ENCODE measurements around the gene DNAH17.

The DNAH17 gene

GRCh38 chr17:78417531-78417909, 159.7 kb downstream of the DNAH17 start:
- no peak overlapping the region for H3K4me3 ChIP-seq (ENCODE audit: low read depth, low read length)

GRCh38 chr17:78416791-78417530, 160.2 kb downstream of the DNAH17 start:
- no peak overlapping the region for H3K4me3 ChIP-seq (ENCODE audit: low read depth, low read length)

- H3K4me3 ChIP-seq (ENCODE audit: low read depth, low read length): no peak overlapping the region
Observed at GRCh38 chr17:78415821-78416711, 161.1 kb downstream of the DNAH17 start.

- no peak overlapping the region for H3K4me3 ChIP-seq (ENCODE audit: low read depth, low read length)
Observed at GRCh38 chr17:78414178-78415162, 162.7 kb downstream of the DNAH17 start.

GRCh38 chr17:78412403-78412802, 164.8 kb downstream of the DNAH17 start:
- H3K4me3 ChIP-seq (ENCODE audit: low read depth, low read length): no peak overlapping the region

- no peak overlapping the region for H3K4me3 ChIP-seq (ENCODE audit: low read depth, low read length)
Observed at GRCh38 chr17:78411241-78411857, 165.8 kb downstream of the DNAH17 start.

GRCh38 chr17:78409191-78409928, 167.8 kb downstream of the DNAH17 start:
- H3K4me3 ChIP-seq (ENCODE audit: low read depth, low read length): no peak overlapping the region

GRCh38 chr17:78408476-78409050, 168.6 kb downstream of the DNAH17 start:
- no peak overlapping the region for H3K4me3 ChIP-seq (ENCODE audit: low read depth, low read length)

- H3K4me3 ChIP-seq (ENCODE audit: low read depth, low read length): no peak overlapping the region
Observed at GRCh38 chr17:78407387-78408000, 169.7 kb downstream of the DNAH17 start.

- no peak overlapping the region for H3K4me3 ChIP-seq (ENCODE audit: low read depth, low read length)
Observed at GRCh38 chr17:78406920-78407319, 170.3 kb downstream of the DNAH17 start.

GRCh38 chr17:78406396-78406795, 170.8 kb downstream of the DNAH17 start:
- no peak overlapping the region for H3K4me3 ChIP-seq (ENCODE audit: low read depth, low read length)

GRCh38 chr17:78403822-78404221, 173.4 kb downstream of the DNAH17 start:
- H3K4me3 ChIP-seq (ENCODE audit: low read depth, low read length): no peak overlapping the region

- H3K4me3 ChIP-seq (ENCODE audit: low read depth, low read length): no peak overlapping the region
Observed at GRCh38 chr17:78401891-78402290, 175.3 kb downstream of the DNAH17 start.

- no peak overlapping the region for H3K4me3 ChIP-seq (ENCODE audit: low read depth, low read length)
Observed at GRCh38 chr17:78401246-78401645, 175.9 kb downstream of the DNAH17 start.

GRCh38 chr17:78400581-78401240, 176.5 kb downstream of the DNAH17 start:
- H3K4me3 ChIP-seq (ENCODE audit: low read depth, low read length): no peak overlapping the region

- no peak overlapping the region for H3K4me3 ChIP-seq (ENCODE audit: low read depth, low read length)
Observed at GRCh38 chr17:78399693-78400144, 177.5 kb downstream of the DNAH17 start.

GRCh38 chr17:78399028-78399692, 178.0 kb downstream of the DNAH17 start:
- H3K4me3 ChIP-seq (ENCODE audit: low read depth, low read length): no peak overlapping the region

GRCh38 chr17:78398390-78398789, 178.8 kb downstream of the DNAH17 start:
- H3K4me3 ChIP-seq (ENCODE audit: low read depth, low read length): no peak overlapping the region

Data from iPS-11a (cell line).